Measurements from ENCODE around the gene ZNF580.

DNA sequence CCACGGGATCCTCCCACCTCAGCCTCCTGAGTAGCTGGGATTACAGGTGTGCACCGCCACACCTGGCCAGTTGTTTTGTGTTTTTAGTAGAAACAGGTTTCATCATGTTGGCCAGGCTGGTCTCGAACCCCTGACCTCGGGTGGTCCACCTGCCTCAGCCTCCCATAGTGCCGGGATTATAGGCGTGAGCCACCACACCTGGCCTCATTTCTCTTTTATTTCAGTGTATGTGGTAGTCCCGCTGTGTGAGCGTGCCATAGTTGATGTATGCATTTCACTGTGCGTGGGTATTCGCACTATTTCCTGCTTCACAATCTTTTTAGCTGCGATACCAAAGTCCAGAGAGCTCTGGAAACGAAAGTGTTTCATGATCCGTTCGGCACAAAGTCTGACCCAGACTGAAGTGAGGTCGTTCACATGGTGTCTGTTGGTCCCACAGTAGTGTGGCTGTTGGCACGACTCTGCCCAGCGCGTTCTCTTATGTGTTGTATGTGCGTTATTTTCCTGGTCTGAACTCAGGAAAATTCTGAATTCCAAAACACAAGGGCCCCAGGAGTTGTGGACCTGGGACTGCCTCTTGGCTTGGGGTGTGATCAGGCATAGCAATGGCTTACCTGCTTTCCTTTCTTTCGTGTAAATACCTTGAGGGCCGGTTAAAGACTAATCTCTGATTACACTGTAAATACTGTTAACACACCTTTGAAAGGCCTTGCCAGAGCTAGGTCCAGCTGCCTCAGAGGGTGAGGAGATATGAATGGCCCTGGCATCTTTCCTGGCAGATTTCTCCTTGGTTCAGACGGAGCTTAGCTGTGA, 42.9 kb downstream of the ZNF580 start:
- TF ChIP-seq CTCF (IDR thresholded peaks at IDR 0.05; ENCODE audit: control extremely low read depth in 1 of 3, insufficient read depth in 1 of 3, low read depth in 1 of 3, low read length in 3 of 3) (no peak), CBX5 (IDR thresholded peaks at IDR 0.05; ENCODE audit: low read depth, low read length) (no peak), POLR2AphosphoS5 (IDR thresholded peaks at IDR 0.05; ENCODE audit: low read depth, low read length) (no peak), POLR2A (IDR thresholded peaks at IDR 0.05; ENCODE audit: control extremely low read depth in 1 of 2, low read depth in 2 of 2, low read length in 2 of 2) (no peak), RXRA (IDR thresholded peaks at IDR 0.05; ENCODE audit: insufficient read depth, low read depth, low read length) (no peak)
- TF ChIP-seq, protein P1, sequence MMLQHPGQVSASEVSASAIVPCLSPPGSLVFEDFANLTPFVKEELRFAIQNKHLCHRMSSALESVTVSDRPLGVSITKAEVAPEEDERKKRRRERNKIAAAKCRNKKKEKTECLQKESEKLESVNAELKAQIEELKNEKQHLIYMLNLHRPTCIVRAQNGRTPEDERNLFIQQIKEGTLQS (IDR thresholded peaks at IDR 0.05; ENCODE audit: insufficient read depth, low read depth, low read length): no peak

Data from H1 (cell line).